Putamen (tissue), 1 donor: ENCODE measurements around the gene PKN2.
"Not testable (repeated sequence)": the region's sequence is repeated elsewhere in the genome, so short reads cannot be mapped to it uniquely, and the experiment has no call there.

Experiments
- DNase-seq: peaks from one replicate; pipeline ENCODE4 v3.0.0-alpha.2; 2016; ENCODE audit warnings: low spot score

PKN2 gene

DNA sequence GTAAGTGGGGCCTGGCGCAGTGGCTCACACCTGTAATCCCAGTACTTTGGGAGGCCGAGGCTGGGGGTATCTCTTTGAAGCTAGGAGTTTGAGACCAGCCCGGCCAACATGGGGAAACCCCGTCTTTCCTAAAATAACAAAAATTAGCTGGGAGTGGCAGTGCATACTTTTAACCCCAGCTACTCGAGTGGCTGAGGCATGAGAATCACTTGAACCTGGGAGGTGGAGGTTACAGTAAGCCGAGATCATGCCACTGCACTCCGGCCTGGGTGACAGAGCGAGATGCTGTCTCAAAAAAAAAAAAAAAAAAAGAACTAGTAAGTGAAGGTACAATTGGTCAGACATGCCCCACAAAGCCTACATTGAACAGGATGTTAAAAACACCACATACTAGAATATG is 196.6 kb downstream of the PKN2 start:
- DNase-seq, result not testable (repeated sequence)

DNA sequence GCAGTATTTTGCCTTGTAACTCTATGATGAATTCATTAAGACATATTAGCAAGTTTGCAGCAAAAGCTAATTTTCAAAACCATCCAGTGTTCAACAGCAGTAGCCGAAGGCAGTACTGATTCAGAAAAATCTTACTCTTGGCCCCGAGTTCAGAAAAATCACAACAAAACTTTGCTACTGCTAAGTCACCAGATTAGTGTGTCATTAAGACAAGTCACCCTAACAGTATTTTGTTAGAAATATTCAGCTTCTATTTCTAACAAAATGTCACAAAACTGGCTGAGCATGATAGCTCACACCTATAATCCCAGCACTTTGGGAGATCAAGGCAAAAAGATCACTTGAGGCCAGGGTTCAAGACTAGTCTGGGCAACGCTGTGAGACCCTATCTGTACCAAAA is 199.1 kb downstream of the PKN2 start:
- no peak for DNase-seq
